ENCODE results near the gene SLIT3. TPM values are rescaled to one million over a fixed set of nuclear protein-coding genes. Genes with fewer than 3 reads are reported as not detected.

SLIT3 gene
- total RNA-seq, 2 experiments from 2014 or later = not detected

DNA sequence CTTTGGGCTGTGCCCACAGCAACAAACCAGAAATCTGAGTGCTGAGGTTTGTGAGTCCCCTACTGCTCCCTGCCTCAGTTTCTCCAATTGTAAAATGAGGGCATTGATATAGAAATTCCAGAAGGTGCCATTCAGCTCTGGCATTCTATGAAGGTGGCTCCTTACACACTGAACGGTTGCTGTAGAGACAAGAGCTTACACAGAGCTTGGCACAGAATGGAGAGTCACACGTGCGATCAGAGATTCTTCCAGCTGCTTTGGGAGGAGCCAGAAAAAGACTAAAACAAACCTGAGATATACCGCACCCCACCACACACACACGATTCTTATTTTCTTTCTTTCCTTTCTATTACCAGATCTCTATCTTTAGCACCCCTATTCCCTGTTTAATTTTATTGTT lies 122.7 kb downstream of the SLIT3 start:
- H3K4me1 Mint-ChIP-seq (ENCODE audit: low read depth) = no peaks in the 10 kb centered on the region

DNA sequence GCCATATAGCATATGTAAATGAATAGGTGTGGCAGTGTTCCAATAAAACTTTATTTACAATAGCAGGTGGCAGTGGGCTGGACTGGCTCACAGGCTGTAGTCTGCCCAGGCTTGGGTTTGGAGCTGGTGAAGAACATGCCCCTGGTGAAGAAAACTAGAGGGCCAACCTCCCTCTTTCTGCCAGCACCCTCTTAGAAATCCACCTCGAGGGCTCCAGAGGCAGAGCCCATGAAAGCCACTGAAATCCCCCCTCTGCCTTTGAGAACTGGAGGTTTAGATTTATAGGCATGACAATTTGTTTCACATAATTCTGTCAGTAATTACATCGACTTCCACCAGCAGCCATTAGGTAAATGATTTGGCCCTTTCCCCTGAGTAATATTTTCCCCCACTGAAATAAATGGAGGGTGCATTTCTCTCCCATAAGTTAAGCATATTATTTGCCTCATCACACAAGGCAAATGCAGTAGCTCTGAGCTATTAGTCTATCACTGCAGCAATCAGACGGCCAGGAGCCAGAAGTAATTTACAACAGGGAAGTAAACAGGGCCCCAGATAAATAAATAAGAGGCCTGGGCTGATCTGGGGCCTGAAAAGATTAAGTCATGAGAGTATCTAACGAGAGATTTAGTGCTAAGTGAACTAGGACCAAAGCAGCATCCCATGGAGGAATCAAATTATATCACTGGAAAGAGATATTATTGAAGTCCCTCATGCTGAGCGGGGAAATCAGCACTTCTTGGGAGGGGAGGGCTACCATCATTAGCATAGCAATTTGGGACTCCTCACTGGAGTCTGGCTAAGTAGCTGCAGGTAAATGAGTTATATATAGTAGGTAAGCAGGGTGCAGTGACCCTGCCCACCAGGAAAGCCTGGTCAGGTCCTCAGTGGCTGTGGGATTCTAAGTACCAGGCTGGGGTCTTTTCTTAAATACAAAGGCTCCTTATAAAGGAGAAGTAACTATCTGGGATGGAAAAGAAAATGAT lies 123.9 kb downstream of the SLIT3 start:
- ATAC-seq (ENCODE audit: poor library complexity) = no peak
- Histone ChIP-seq H3K9me3 (ENCODE audit: control insufficient read depth in 1 of 2, insufficient read depth in 1 of 2, low read length in 2 of 2) (peaks cover 0 to 4% of the 10 kb centered on the region in 2 experiments), H3K27me3 (ENCODE audit: control insufficient read depth in 1 of 2, insufficient read depth in 2 of 2, low read length in 2 of 2) (no peaks in the 10 kb centered on the region), H3K4me3 (ENCODE audit: low read length) (no peak overlapping the region), H3K4me1 (ENCODE audit: insufficient read depth, low read length) (no peaks in the 10 kb centered on the region), H3K27ac (ENCODE audit: low read depth in 1 of 2, low read length in 2 of 2) (no peak overlapping the region), H3K36me3 (ENCODE audit: insufficient read depth, low read length) (no peaks in the 10 kb centered on the region)
- CTCF ChIA-PET = no interaction called here
- Mint-ChIP-seq H3K4me3 (no peak overlapping the region), H3K4me1 (ENCODE audit: low read depth) (no peaks in the 10 kb centered on the region), H3K36me3 (ENCODE audit: low read depth) (no peaks in the 10 kb centered on the region), H3K27me3 (no peaks in the 10 kb centered on the region), H3K27ac (no peak overlapping the region), H3K9me3 (no peaks in the 10 kb centered on the region)
- DNase-seq = no peak
- POLR2A ChIA-PET = no interaction called here
- intact Hi-C loops (cut with DNase I, micrococcal nuclease) = no loop called here
- TF ChIP-seq, protein P1, sequence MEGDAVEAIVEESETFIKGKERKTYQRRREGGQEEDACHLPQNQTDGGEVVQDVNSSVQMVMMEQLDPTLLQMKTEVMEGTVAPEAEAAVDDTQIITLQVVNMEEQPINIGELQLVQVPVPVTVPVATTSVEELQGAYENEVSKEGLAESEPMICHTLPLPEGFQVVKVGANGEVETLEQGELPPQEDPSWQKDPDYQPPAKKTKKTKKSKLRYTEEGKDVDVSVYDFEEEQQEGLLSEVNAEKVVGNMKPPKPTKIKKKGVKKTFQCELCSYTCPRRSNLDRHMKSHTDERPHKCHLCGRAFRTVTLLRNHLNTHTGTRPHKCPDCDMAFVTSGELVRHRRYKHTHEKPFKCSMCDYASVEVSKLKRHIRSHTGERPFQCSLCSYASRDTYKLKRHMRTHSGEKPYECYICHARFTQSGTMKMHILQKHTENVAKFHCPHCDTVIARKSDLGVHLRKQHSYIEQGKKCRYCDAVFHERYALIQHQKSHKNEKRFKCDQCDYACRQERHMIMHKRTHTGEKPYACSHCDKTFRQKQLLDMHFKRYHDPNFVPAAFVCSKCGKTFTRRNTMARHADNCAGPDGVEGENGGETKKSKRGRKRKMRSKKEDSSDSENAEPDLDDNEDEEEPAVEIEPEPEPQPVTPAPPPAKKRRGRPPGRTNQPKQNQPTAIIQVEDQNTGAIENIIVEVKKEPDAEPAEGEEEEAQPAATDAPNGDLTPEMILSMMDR (IDR thresholded peaks at IDR 0.05) = no peak

More for the DNA sequence above, 122.7 kb downstream of the SLIT3 start:
- H3K4me3 ChIP-seq (ENCODE audit: low read length) = no peak overlapping the region
- no peaks in the 10 kb centered on the region for H3K27me3 Mint-ChIP-seq
- H3K4me1 ChIP-seq (ENCODE audit: insufficient read depth, low read length) = no peaks in the 10 kb centered on the region
- H3K27me3 ChIP-seq (ENCODE audit: control insufficient read depth in 1 of 2, insufficient read depth in 2 of 2, low read length in 2 of 2) = no peaks in the 10 kb centered on the region
- no peaks in the 10 kb centered on the region for H3K36me3 ChIP-seq (ENCODE audit: insufficient read depth, low read length)
- H3K9me3 Mint-ChIP-seq = no peaks in the 10 kb centered on the region
- TF ChIP-seq, protein P1 (IDR thresholded peaks at IDR 0.05) = no peak
- POLR2A ChIA-PET = no interaction called here
- CTCF ChIA-PET = no interaction called here
- H3K27ac Mint-ChIP-seq = no peak overlapping the region
- no peak for DNase-seq
- no peak for ATAC-seq (ENCODE audit: poor library complexity)
- H3K27ac ChIP-seq (ENCODE audit: low read depth in 1 of 2, low read length in 2 of 2) = no peak overlapping the region
- no peak overlapping the region for H3K4me3 Mint-ChIP-seq
- H3K36me3 Mint-ChIP-seq (ENCODE audit: low read depth) = no peaks in the 10 kb centered on the region
- intact Hi-C loops (cut with DNase I, micrococcal nuclease) = no loop called here
- peaks cover 0 to 4% of the 10 kb centered on the region in 2 experiments for H3K9me3 ChIP-seq (ENCODE audit: control insufficient read depth in 1 of 2, insufficient read depth in 1 of 2, low read length in 2 of 2)

DNA sequence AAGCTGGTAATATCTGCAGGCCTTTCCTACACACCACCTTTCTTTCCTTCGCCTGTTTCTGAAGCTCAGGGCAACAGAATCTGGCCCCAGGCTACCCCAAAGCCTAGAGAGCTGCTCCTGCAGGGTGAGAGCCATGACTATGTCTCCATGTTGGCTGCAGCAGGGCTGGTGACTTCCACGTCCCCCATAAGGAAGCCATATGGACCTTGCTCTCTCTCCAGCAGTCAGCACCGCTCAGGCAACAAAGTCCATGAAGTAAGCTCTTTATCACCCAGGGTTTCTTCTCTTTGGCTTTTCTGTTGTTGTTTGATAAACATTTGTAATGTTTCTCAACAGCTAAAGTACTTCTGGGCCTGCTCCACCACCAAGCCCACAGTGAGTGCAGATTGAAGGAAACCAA lies 125.2 kb downstream of the SLIT3 start:
- ATAC-seq (ENCODE audit: poor library complexity) = no peak
- Mint-ChIP-seq H3K27me3 (peaks cover 6% of the 10 kb centered on the region), H3K36me3 (ENCODE audit: low read depth) (no peaks in the 10 kb centered on the region), H3K4me1 (ENCODE audit: low read depth) (no peaks in the 10 kb centered on the region), H3K9me3 (peaks cover 6% of the 10 kb centered on the region), H3K4me3 (no peak overlapping the region), H3K27ac (no peak overlapping the region)
- H3K4me1 ChIP-seq (ENCODE audit: insufficient read depth, low read length) = no peaks in the 10 kb centered on the region
- no peak overlapping the region for H3K4me3 ChIP-seq (ENCODE audit: low read length)
- ChIA-PET CTCF (no interaction called here), POLR2A (no interaction called here)
- intact Hi-C loops (cut with DNase I, micrococcal nuclease) = no loop called here
- TF ChIP-seq, protein P1 (IDR thresholded peaks at IDR 0.05) = no peak
- no peaks in the 10 kb centered on the region for H3K27me3 ChIP-seq (ENCODE audit: control insufficient read depth in 1 of 2, insufficient read depth in 2 of 2, low read length in 2 of 2)
- no peak overlapping the region for H3K27ac ChIP-seq (ENCODE audit: low read depth in 1 of 2, low read length in 2 of 2)
- H3K36me3 ChIP-seq (ENCODE audit: insufficient read depth, low read length) = no peaks in the 10 kb centered on the region
- no peak for DNase-seq
- peaks cover 0 to 4% of the 10 kb centered on the region in 2 experiments for H3K9me3 ChIP-seq (ENCODE audit: control insufficient read depth in 1 of 2, insufficient read depth in 1 of 2, low read length in 2 of 2)
